Body of pancreas (tissue), 4 donors: ENCODE results near the gene DLEU7. TPM values are rescaled to one million over a fixed set of nuclear protein-coding genes. Genes with fewer than 3 reads are reported as not detected.

Experiments used
- ATAC-seq: fragments of 150-250 bp; one replicate; pipeline ENCODE4 v1.9.1; 2016
- DNase-seq, 4 donors: peaks; one replicate each; pipeline ENCODE4 v3.0.0-alpha.2; 2019
- H3K27ac ChIP-seq, 4 donors: fragments of 200-600 bp; sonication (generic); 1 replicate in 3 of 4; 2 replicates in 1 of 4; pipeline versions ENCODE4 v1.5.1 to v1.6.1; 2016 to 2019; ENCODE audit warnings: mild to moderate bottlenecking in 1 of 4, mixed read lengths in 1 of 4, moderate library complexity in 1 of 4
- H3K27me3 ChIP-seq, 2 donors: fragments of 200-600 bp; sonication (generic); one replicate each; pipeline ENCODE4 v1.6.0; 2016; ENCODE audit warnings: mild to moderate bottlenecking in 1 of 2
- H3K36me3 ChIP-seq, 2 donors: fragments of 200-600 bp; sonication (generic); replicated peaks in 1 of 2; 2 replicates each; pipeline ENCODE4 v1.5.1; 2016; ENCODE audit warnings: low read depth in 2 of 2; ENCODE audit not compliant: insufficient read depth in 1 of 2
- H3K4me1 ChIP-seq: fragments of 200-600 bp; sonication (generic); one replicate; pipeline ENCODE4 v1.6.0; 2016
- H3K4me3 ChIP-seq, 2 donors: fragments of 200-600 bp; sonication (generic); 1 replicate in 1 of 2; 2 replicates in 1 of 2; pipeline ENCODE4 v1.5.1; 2016 to 2019
- H3K9me3 ChIP-seq, 3 donors: fragments of 200-600 bp; sonication (generic); 1 replicate in 2 of 3; 2 replicates in 1 of 3; pipeline ENCODE4 v1.5.1; 2016
- POLR2A ChIP-seq, 3 donors: fragments of 450-650 bp; IDR thresholded peaks; one replicate each; pipeline ENCODE4 v1.6.1; 2016; ENCODE audit warnings: antibody characterized with exemption in 3 of 3, mild to moderate bottlenecking in 2 of 3
- WGBS, 2 donors: methylation state at CpG; one replicate each; pipeline ENCODE4 v1.1.5; 2017; 5-methylcytosine and 5-hydroxymethylcytosine counted together
- intact Hi-C: fragments of 100-400 bp; cut with DNase I; formaldehyde crosslinking; loops from one replicate; pipeline ENCODE4 v1.15.1; 2023
- total RNA-seq, 2 donors: library from RNA; depleted of rRNA; stranded (reverse); fragments of >200 nt; gene quantifications; one replicate each; pipeline ENCODE4 v1.1.0, GENCODE V29; 2016
- TF ChIP-seq, protein P1 (sequence below), 7 experiments: fragments of 450-650 bp in 4 of 7; fragments of 200-600 bp in 3 of 7; sonication (generic) in 3 of 7; IDR thresholded peaks; one replicate each; pipeline ENCODE4 v1.5.1; 2016 to 2019; ENCODE audit warnings: antibody characterized with exemption in 7 of 7

DLEU7 gene
- total RNA-seq, 2 donors from 2014 or later: not detected

DNA sequence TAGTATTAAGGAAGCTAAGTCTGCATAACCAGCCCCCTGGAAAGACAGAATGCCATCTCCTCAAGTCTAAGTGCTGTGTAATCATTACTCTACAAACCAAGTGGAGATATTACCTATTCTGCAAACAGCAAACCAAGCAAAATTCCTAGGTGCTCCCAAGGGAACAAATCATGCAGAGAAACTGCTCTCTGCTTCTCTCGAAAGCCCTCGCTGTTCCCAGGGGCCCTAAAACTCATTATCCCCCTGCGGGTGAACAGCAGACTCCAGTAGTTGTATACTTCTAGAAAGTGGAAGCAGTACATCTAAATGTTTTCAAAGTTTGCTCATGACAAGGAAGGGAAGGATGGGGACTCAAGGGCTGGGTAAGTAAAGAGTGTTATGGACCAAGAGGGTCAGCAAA lies 3.2 kb downstream of the DLEU7 start:
- Histone ChIP-seq H3K4me1 (peaks cover 10% of the 10 kb centered on the region), H3K27ac (no peak overlapping the region), H3K36me3 (no peaks in the 10 kb centered on the region), H3K9me3 (no peaks in the 10 kb centered on the region), H3K27me3 (peaks cover 0 to 6% of the 10 kb centered on the region in 2 donors), H3K4me3 (no peak overlapping the region)
- no peak for ATAC-seq
- no peak for TF ChIP-seq POLR2A (IDR thresholded peaks at IDR 0.05)
- TF ChIP-seq, protein P1, sequence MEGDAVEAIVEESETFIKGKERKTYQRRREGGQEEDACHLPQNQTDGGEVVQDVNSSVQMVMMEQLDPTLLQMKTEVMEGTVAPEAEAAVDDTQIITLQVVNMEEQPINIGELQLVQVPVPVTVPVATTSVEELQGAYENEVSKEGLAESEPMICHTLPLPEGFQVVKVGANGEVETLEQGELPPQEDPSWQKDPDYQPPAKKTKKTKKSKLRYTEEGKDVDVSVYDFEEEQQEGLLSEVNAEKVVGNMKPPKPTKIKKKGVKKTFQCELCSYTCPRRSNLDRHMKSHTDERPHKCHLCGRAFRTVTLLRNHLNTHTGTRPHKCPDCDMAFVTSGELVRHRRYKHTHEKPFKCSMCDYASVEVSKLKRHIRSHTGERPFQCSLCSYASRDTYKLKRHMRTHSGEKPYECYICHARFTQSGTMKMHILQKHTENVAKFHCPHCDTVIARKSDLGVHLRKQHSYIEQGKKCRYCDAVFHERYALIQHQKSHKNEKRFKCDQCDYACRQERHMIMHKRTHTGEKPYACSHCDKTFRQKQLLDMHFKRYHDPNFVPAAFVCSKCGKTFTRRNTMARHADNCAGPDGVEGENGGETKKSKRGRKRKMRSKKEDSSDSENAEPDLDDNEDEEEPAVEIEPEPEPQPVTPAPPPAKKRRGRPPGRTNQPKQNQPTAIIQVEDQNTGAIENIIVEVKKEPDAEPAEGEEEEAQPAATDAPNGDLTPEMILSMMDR (IDR thresholded peaks at IDR 0.05): no peak
- intact Hi-C loops: no loop called here
- WGBS, 2 donors: 84 to 92% methylated on average over 3 of the region's 3 CpGs
- DNase-seq: no peak

GRCh38 chr13:50839828-50840227 lies 3.7 kb downstream of the DLEU7 start:
- Histone ChIP-seq H3K4me1 (peaks cover 10% of the 10 kb centered on the region), H3K27ac (no peak overlapping the region), H3K27me3 (peaks cover 0 to 6% of the 10 kb centered on the region in 2 donors), H3K9me3 (no peaks in the 10 kb centered on the region), H3K4me3 (no peak overlapping the region), H3K36me3 (no peaks in the 10 kb centered on the region)
- no peak for DNase-seq
- no peak for ATAC-seq
- TF ChIP-seq, protein P1 (IDR thresholded peaks at IDR 0.05): no peak
- no peak for TF ChIP-seq POLR2A (IDR thresholded peaks at IDR 0.05)
- WGBS, 2 donors: 82 to 87% methylated on average over 4 of the region's 4 CpGs
- intact Hi-C loops: no loop called here

DNA sequence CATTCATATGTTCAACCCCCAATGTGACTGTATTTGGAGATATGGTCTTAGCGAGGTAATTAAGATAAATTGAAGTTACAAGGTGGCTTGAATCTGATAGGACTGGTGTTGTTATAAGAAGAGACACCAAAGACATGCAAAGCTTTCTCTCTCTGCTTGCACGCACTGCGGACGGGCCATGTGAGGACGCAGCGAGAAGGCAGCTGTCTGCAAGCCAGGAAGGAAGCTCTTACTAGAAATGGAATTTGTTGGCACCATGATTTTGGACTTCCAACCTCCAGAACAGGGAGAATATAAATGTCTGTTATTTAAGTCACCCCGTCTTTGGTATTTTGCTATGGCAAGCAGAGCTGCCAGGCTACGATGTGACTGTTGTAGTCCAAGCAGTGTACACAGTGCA lies 4.8 kb downstream of the DLEU7 start:
- H3K4me3 ChIP-seq: no peak overlapping the region
- intact Hi-C loops: no loop called here
- no peak for ATAC-seq
- no peaks in the 10 kb centered on the region for H3K9me3 ChIP-seq
- H3K4me1 ChIP-seq: peaks cover 9% of the 10 kb centered on the region
- no peak overlapping the region for H3K27ac ChIP-seq
- TF ChIP-seq, protein P1 (IDR thresholded peaks at IDR 0.05): no peak
- no peak for TF ChIP-seq POLR2A (IDR thresholded peaks at IDR 0.05)
- 85 to 89% methylated on average over 8 of the region's 8 CpGs for WGBS, 2 donors
- no peak for DNase-seq
- no peaks in the 10 kb centered on the region for H3K36me3 ChIP-seq
- H3K27me3 ChIP-seq: peaks cover 0 to 6% of the 10 kb centered on the region in 2 donors

DNA sequence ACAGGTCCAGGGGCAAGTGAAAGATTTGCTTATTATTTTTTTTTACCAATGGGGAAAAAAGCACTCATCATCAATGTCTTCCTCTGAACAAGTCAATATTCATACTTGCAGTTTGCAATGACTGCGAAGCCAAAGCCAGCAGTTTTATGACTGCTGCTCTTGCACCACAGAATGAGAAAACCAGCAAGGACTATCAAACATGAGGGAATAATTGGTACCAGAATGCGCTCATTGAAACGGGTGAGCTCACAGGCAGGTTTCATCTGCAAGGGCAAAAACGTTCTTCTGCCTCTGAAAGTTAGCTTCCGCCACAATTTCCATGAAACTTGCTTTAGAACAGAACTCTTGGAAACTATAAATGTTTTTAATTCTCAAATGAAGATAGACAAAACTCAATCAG lies 5.5 kb downstream of the DLEU7 start:
- Histone ChIP-seq H3K36me3 (no peaks in the 10 kb centered on the region), H3K27ac (no peak overlapping the region), H3K4me1 (peaks cover 3% of the 10 kb centered on the region), H3K27me3 (peaks cover 0 to 6% of the 10 kb centered on the region in 2 donors), H3K9me3 (no peaks in the 10 kb centered on the region), H3K4me3 (no peak overlapping the region)
- intact Hi-C loops: no loop called here
- ATAC-seq: no peak
- DNase-seq: no peak
- no peak for TF ChIP-seq POLR2A (IDR thresholded peaks at IDR 0.05)
- TF ChIP-seq, protein P1 (IDR thresholded peaks at IDR 0.05): no peak
- WGBS, 2 donors: 79 to 84% methylated on average over 5 of the region's 5 CpGs

GRCh38 chr13:50831512-50831911 lies 12.0 kb downstream of the DLEU7 start:
- Histone ChIP-seq H3K27me3 (no peaks in the 10 kb centered on the region), H3K9me3 (no peaks in the 10 kb centered on the region), H3K4me1 (no peaks in the 10 kb centered on the region), H3K27ac (no peak overlapping the region), H3K4me3 (no peak overlapping the region), H3K36me3 (no peaks in the 10 kb centered on the region)
- ATAC-seq: no peak
- 80 to 82% methylated on average over 4 of the region's 4 CpGs for WGBS, 2 donors
- intact Hi-C loops: no loop called here
- no peak for DNase-seq
- TF ChIP-seq, protein P1 (IDR thresholded peaks at IDR 0.05): no peak
- no peak for TF ChIP-seq POLR2A (IDR thresholded peaks at IDR 0.05)
